ENCODE results near the gene RNF13.

DNA sequence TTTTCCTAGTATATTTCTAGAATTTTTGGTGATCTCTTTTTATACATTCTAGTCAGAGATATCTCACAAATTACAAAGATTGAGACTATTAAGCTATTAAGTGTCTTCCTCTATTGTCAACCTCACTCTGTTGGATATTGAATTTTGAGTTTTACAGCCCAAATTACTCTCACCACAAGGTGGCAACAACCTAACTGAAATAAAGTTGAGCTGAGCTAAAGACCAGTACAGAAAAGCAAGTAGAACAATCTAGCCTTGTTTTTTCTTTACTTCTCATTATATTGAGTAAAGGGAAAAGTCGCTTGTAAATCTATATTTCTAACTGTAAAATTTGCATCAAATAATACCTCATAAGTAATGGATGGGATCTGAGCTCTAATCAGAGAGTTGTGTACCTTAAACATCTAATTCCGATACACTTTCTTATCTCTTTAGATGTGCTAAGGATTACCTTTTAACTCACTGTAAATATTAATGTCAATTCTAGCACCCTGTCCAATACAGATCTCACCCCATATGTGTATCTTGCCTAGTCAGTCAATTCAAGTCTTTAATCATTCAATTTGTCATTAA, 47.2 kb upstream of the RNF13 start:
- no peak for TF ChIP-seq EP300 (IDR thresholded peaks at IDR 0.05; ENCODE audit: borderline replicate concordance)
- TF ChIP-seq, protein P1, sequence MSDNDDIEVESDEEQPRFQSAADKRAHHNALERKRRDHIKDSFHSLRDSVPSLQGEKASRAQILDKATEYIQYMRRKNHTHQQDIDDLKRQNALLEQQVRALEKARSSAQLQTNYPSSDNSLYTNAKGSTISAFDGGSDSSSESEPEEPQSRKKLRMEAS (IDR thresholded peaks at IDR 0.05): no peak
